HepG2 (cell line): ENCODE measurements around the gene NDUFAF8.

Experiments used
- CTCF ChIP-seq: sonication (generic); formaldehyde crosslinking; IDR thresholded peaks from 2 replicates; pipeline ENCODE4 v1.5.0; 2020; ENCODE audit warnings: mild to moderate bottlenecking, missing genetic modification reagents, moderate library complexity
- POLR2A ChIP-seq, 2 experiments: IDR thresholded peaks; 2 replicates each; pipeline ENCODE4 v1.6.1; 2011; ENCODE audit warnings: low read depth in 2 of 2, low read length in 2 of 2, mild to moderate bottlenecking in 1 of 2, moderate library complexity in 1 of 2; ENCODE audit not compliant: insufficient read depth in 1 of 2
- ZKSCAN5 ChIP-seq: sonication (generic); formaldehyde crosslinking; IDR thresholded peaks from 2 replicates; pipeline ENCODE4 v1.5.1; 2020; ENCODE audit warnings: mild to moderate bottlenecking, missing genetic modification reagents

GRCh38 chr17:81249223-81250040, 10.3 kb downstream of the NDUFAF8 start:
- TF ChIP-seq CTCF (CRISPR knock-in tag) (no peak), ZKSCAN5 (CRISPR knock-in tag) (no peak), POLR2A (IDR thresholded peaks at IDR 0.05; ENCODE audit: insufficient read depth in 1 of 2, low read depth in 2 of 2, low read length in 2 of 2) (no peak)
